CD4-positive, alpha-beta T cell (primary cell): Measurements from ENCODE around the gene BTF3. TPM values are rescaled to one million over a fixed set of nuclear protein-coding genes. Genes with fewer than 3 reads are reported as not detected.

Experiments used
- ATAC-seq: fragments of 200-7000 bp; cut with Tn5 transposase; one replicate; pipeline ENCODE4 v1.10.0; 2022; ENCODE audit warnings: mild to moderate bottlenecking; ENCODE audit not compliant: poor library complexity
- CTCF ChIA-PET: fragments of 350-600 bp; sonication (Branson Sonifier 250); formaldehyde crosslinking; loops from one replicate; lab custom pipeline; 2021; ENCODE audit warnings: antibody characterized with exemption, inconsistent platforms; lab: Charles Lee
- POLR2A ChIA-PET: fragments of 350-600 bp; sonication (Branson Sonifier 250); formaldehyde crosslinking; loops from one replicate; lab custom pipeline; 2021; ENCODE audit warnings: antibody characterized with exemption, inconsistent platforms; lab: Charles Lee
- DNase-seq, 14 experiments: peaks; one replicate each; pipeline ENCODE4 v3.0.0-alpha.2; 2013 to 2020; ENCODE audit warnings: mixed read lengths in 2 of 14
- H3K27ac ChIP-seq, 2 donors: one replicate each; pipeline versions ENCODE4 v1.5.1 to v1.7.0; 2013; ENCODE audit warnings: low read length in 2 of 2, low read depth in 1 of 2, mild to moderate bottlenecking in 1 of 2
- H3K27me3 ChIP-seq, 2 experiments: 1 replicate in 1 of 2; 2 replicates in 1 of 2; pipeline versions ENCODE4 v1.6.1 to v1.7.0; 2013; ENCODE audit warnings: low read length in 2 of 2, control low read depth in 1 of 2, mild to moderate bottlenecking in 1 of 2, moderate library complexity in 1 of 2; ENCODE audit not compliant: insufficient read depth in 2 of 2, control insufficient read depth in 1 of 2
- H3K36me3 ChIP-seq: one replicate; pipeline ENCODE4 v1.6.1; 2013; ENCODE audit warnings: low read length, control low read depth; ENCODE audit not compliant: insufficient read depth
- H3K4me1 ChIP-seq: one replicate; pipeline ENCODE4 v1.6.1; 2013; ENCODE audit warnings: low read length, control low read depth; ENCODE audit not compliant: insufficient read depth
- H3K4me3 ChIP-seq: one replicate; pipeline ENCODE4 v1.5.1; 2013; ENCODE audit warnings: mild to moderate bottlenecking, low read length, moderate library complexity
- H3K9me3 ChIP-seq, 2 experiments: 1 replicate in 1 of 2; 2 replicates in 1 of 2; pipeline versions ENCODE4 v1.6.1 to v1.7.0; 2013; ENCODE audit warnings: low read length in 2 of 2, mild to moderate bottlenecking in 2 of 2, control low read depth in 1 of 2, moderate library complexity in 1 of 2; ENCODE audit not compliant: control insufficient read depth in 1 of 2, insufficient read depth in 1 of 2
- H3K27ac Mint-ChIP-seq: one replicate; pipeline ENCODE4 v1.8.0; 2020; ENCODE audit warnings: mixed read lengths
- H3K27me3 Mint-ChIP-seq: one replicate; pipeline ENCODE4 v1.8.0; 2021; ENCODE audit warnings: mixed read lengths
- H3K36me3 Mint-ChIP-seq: one replicate; pipeline ENCODE4 v1.8.0; 2021; ENCODE audit warnings: low read depth, mixed read lengths
- H3K4me1 Mint-ChIP-seq: one replicate; pipeline ENCODE4 v1.8.0; 2021; ENCODE audit warnings: low read depth, mixed read lengths
- H3K4me3 Mint-ChIP-seq: one replicate; pipeline ENCODE4 v1.8.0; 2020; ENCODE audit warnings: mild to moderate bottlenecking, mixed read lengths
- H3K9me3 Mint-ChIP-seq: one replicate; pipeline ENCODE4 v1.8.0; 2020; ENCODE audit warnings: mixed read lengths
- intact Hi-C, 2 experiments: fragments of 100-400 bp; cut with DNase I in 1 of 2; cut with micrococcal nuclease in 1 of 2; formaldehyde crosslinking; loops; one replicate each; pipeline versions ENCODE4 v1.15.1 to v1.9.0; 2023 to 2025; cut with DNase I, micrococcal nuclease
- total RNA-seq, 174 experiments: library from RNA in 2 of 174; stranded (reverse) in 2 of 174; gene quantifications; one replicate each; pipeline ENCODE4 v1.2.3 and lab custom pipeline; 2021 to 2026
- TF ChIP-seq, protein P1 (sequence below): fragments of 200-600 bp; IDR thresholded peaks from one replicate; pipeline ENCODE4 v1.8.0; 2022; ENCODE audit warnings: antibody characterized with exemption, mild to moderate bottlenecking

BTF3 gene
- total RNA-seq, 2 experiments from 2014 or later: 756 to 769 TPM

DNA sequence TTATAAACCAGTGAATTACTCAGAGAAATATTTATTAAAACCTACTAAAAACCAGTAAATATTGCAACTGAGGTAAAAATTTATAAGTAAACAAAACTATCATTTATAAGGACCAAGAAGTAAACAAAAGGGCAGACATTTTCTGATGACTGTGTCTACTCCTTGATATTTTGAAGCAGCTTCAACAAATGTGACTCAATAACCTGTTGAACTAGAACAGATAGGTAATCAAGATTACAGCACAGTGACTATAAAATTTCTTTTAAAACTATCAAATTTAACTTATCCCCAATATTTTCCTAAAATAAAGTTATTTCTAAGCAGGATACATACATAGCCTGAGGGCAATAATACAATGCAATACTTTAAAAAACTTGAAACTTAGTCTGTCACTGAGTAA is 54.4 kb downstream of the BTF3 start:
- Histone ChIP-seq H3K27ac (no peak overlapping the region), H3K4me1 (no peaks in the 10 kb centered on the region), H3K27me3 (peaks cover 0 to 3% of the 10 kb centered on the region in 2 experiments), H3K36me3 (peaks cover 51% of the 10 kb centered on the region), H3K9me3 (no peaks in the 10 kb centered on the region), H3K4me3 (no peak overlapping the region)
- TF ChIP-seq, protein P1, sequence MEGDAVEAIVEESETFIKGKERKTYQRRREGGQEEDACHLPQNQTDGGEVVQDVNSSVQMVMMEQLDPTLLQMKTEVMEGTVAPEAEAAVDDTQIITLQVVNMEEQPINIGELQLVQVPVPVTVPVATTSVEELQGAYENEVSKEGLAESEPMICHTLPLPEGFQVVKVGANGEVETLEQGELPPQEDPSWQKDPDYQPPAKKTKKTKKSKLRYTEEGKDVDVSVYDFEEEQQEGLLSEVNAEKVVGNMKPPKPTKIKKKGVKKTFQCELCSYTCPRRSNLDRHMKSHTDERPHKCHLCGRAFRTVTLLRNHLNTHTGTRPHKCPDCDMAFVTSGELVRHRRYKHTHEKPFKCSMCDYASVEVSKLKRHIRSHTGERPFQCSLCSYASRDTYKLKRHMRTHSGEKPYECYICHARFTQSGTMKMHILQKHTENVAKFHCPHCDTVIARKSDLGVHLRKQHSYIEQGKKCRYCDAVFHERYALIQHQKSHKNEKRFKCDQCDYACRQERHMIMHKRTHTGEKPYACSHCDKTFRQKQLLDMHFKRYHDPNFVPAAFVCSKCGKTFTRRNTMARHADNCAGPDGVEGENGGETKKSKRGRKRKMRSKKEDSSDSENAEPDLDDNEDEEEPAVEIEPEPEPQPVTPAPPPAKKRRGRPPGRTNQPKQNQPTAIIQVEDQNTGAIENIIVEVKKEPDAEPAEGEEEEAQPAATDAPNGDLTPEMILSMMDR: no peak
- Mint-ChIP-seq H3K36me3 (peaks cover 46% of the 10 kb centered on the region), H3K4me1 (no peaks in the 10 kb centered on the region), H3K27ac (no peak overlapping the region), H3K9me3 (no peaks in the 10 kb centered on the region), H3K4me3 (no peak overlapping the region), H3K27me3 (no peaks in the 10 kb centered on the region)
- intact Hi-C loops: no loop called here
- ATAC-seq (no peak), DNase-seq (no peak)
- POLR2A ChIA-PET: no interaction called here
- CTCF ChIA-PET: no interaction called here

Other genes starting within 250 kb of the BTF3 start
- not detected for gene FOXD1, start 49.7 kb upstream of the BTF3 start, total RNA-seq
- gene ANKRA2, start 67.2 kb downstream of the BTF3 start, total RNA-seq: 10 to 100 TPM; 45.0 to 45.1 TPM
- gene UTP15, start 67.3 kb downstream of the BTF3 start, total RNA-seq: 10 to 100 TPM; 52.0 to 55.2 TPM
- not detected for gene ARHGEF28, start 127.8 kb downstream of the BTF3 start, total RNA-seq